CD4-positive, alpha-beta T cell treated with Interleukin-10 for 1 hour (primary cell): ENCODE results near the gene JUNB.
"Not testable (repeated sequence)": the region's sequence is repeated elsewhere in the genome, so short reads cannot be mapped to it uniquely, and the experiment has no call there.

Source experiments
- DNase-seq: peaks from one replicate; pipeline ENCODE4 v3.0.0-alpha.2; 2020

The JUNB gene

DNA sequence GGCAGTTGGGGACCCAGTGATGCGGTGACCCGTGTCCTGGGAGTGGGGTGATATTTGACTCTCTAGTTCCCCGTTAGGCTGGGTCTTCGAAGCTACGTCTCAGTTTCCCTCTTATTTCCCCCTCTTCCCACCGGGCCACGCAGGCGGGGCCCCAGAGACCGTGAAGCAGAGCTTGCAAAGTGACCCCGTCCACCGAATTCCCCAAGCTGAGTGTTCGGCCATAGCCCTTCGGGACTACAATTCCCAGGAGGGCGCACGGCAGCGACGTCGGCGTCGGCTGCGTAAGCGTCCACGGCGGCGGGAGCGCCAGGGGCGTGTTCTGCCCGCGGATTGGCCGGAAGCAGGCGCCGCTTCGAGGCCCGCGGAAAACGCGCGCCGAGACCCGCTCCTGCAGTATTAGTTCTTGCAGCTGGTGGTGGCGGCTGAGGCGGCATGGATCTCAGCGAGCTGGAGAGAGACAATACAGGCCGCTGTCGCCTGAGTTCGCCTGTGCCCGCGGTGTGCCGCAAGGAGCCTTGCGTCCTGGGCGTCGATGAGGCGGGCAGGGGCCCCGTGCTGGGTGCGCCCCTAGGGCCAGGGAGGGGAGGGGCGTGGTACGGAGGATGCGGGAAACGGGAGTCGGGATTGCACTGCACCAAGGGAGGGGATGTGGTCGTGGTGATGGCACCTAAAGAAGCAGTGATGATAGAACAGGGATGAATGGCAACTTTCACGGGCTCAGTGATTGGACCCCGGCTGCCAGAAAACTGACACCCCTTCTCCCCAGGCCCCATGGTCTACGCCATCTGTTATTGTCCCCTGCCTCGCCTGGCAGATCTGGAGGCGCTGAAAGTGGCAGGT lies 15.2 kb downstream of the JUNB start, which contains the start of gene RNASEH2A:
Gene RNASEH2A (plus strand): TSS at position 343 of the 840 bp plus-strand sequence. CDS start 90 bp downstream, at position 433.
- peak; percentile 88 for DNase-seq

DNA sequence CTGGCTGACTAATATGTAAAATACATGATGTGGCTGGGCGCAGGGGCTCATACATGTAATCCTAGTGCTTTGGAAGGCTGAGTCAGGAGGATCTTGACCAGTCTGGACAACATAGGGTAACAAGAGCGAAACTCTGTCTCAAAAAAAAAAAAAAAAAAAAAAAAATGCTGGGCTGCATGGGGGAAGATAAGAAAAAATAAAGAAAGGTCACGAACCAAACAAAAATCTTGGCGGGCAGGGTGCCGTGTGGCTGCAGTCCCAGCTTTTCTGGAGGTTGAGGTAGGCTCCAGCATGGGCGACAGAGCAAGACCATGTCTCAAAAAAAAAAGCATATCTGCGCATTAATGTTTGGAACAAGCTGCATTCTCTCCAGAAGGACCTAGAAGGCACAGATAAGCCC lies 23.8 kb downstream of the JUNB start:
- no peak for DNase-seq

DNA sequence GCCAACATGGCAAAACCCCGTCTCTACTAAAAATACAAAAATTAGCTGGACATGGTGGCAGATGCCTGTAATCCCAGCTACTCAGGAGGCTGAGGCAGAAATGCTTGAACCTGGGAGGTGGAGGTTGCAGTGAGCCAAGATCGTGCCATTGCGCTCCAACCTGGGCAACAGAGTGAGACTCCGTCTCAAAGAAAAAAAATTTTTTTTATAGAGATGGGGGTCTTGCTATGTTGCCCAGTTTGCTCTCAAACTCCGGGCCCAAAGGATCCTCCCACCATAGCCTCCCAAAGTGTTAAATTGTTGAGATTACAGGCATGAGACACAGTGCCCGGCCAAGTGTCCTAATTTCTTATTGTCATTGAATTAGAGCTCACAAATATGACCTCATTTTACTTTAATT lies 25.9 kb downstream of the JUNB start:
- not testable (repeated sequence) for DNase-seq

DNA sequence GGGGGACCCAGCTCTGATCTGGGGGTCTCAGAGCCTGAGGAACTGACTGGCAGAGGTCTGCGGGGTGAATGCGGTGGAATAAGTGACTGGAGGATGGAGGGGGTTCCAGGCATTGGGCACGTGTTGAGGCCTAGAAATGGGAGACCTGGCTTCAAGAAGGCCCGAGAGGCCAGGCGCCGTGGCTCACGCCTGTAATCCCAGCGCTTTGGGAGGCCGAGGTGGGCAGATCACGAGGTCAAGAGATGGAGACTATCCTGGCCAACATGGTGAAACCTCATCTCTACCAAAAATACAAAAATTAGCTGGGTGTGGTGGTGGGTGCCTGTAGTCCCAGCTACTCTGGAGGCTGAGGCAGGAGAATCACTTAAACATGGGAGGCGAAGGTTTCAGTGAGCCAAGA lies 26.5 kb downstream of the JUNB start:
- DNase-seq = not testable (repeated sequence)

DNA sequence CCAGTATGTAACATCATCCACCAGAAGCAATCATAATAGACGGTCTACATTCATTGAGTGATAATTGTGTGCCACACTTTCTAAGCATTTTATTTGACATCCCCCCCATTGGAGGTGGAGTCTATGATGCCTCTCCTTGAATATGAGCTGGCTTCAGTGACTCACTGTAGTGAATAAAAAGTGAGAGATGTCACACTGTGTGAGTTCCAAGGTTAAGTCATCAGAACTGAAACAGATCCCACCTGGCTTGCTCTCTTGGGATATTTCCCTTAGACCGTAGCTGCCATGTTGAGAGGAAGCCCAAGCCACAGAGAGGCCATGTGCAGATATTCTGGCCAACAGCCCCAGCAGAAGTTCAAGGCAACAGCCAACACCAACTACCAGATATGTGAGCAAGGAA lies 30.5 kb downstream of the JUNB start:
- DNase-seq = no peak

DNA sequence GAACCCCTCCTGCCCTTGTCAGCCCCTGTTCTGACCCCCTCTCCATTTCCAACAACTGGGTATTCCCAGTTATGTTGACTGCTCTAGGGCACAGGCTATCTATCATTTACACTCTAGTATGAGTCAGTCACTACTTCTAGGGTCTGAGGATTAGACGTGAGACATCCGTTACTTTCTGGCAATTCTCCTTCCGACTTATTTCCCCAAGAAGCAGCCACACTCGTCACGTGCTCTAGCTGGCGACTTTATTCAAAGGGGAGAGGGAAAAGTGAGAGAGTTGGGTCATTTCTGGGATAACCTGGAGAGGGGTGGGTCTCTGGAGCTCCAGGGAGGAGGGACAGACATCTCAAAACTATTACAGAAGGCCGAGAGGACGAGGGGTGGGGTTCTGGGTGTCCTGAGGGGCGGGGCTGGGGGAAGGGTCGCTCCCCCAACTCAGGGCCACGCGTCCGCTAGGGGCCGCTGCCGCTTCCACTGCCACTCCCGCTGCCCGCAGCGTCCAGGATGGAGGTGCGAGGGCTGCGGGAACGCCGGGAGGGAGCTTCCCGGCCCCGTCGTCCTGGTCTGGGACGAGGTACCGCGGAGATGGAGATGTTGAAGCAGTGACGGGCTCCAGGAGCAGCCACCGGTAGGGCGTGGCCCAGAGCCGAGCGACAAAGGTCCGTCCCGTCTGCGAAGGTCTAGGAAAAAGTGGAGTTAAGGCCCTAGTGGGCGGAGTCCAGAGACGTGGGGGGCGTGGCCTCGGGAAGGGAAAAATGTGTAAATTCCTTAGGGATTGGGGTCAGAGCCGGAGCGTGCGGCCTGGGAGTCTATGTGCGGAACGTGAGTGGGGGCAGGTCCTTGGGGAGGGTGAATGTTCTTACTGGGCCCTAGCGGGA lies 34.2 kb downstream of the JUNB start:
- no peak for DNase-seq

DNA sequence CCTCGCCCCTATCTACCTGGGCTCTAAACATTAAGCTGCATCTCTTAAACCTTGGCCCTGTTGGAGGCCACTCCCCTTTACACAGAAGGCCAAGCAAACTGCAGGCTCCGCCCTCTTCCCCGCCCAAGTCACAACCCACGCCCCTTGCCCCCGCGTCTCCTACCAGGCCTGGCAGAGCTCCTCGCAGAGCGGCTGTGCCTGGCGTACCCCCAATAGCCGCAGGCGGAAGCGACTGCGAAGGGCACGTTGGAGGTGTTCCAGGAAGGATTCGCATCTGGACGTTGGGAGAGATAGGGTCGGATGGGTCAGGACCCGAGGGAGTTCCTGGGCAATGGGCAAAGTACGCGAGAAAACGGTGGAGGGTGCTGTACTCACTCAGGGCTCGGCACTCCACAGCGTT lies 37.2 kb downstream of the JUNB start:
- no peak for DNase-seq

DNA sequence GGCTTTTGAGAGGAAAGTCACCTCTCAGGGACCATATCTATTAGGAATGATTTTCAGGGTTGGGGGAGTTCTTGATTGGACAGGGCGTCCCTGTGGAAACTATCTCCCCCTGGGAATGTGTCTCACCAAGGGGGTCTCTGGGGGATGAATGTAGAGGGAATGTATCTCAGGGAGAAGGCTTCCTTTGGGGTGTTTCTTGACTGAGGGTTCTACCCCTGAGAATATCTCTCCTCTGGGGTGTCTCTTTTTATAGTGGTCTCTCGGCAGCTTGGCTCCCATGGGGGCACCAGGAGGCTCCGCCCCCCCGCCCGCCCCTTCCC lies 42.1 kb downstream of the JUNB start:
- no peak for DNase-seq

DNA sequence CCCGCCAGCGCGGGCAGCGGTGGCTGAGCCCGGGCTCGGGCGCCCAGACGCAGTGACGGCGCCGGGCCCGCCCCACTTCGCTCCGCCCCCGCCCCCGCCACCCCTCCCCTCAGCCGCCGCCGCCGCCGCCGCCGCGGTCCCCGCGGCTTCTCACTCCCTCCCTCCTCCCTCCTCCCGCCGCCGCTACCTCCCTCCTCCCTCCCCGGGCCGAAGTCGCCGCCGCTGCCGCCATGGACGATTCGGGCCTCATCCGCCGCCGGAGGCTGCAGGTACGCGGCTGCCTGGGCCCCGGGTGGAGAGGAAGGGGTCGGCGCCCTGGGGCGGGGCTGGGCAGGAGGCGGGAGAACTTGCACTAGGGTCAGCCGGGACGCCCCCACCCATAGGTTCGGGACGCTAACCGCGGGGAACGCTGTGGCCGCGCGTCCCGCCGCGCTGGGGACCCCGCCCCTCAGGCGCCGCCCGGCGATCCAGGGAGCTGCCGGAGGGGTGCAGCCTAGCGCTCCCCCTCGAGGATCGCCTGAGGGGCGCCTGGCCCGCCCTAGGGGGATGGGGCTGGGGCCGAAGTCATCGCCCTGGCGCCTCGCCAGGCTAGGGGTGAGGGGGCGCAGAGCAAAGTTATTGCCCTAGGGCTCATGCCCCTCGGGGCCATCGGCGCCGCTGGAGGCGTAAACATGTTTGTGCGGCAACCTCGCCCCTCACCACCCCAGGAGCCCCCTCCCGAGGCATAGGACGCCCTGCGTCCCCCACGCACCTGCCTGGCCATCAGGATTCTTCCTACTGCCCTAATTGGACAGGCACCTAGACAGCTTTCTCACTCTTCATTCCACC lies 42.7 kb downstream of the JUNB start:
- DNase-seq = peak; percentile 63

DNA sequence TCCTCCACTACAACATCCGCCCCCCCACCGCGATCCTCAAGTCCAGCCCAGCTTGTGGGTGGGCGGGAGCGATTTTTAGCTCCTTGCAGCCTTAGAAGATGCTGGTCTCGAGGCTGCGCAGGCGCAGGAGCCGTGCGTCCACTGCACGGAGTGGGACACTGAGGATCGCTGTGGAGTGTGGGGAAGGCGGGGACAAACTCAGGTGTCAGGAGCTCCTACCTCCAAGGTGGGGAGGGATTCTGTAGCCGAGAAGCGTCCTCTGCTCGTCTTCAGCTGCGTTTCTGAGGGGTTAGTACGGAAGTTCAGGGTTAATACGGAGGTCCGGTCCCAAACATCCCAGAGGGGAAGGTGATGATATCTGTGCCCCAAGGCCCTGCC lies 43.3 kb downstream of the JUNB start, which contains the start of gene RTBDN:
Gene RTBDN (minus strand): TSS at position 14 of the 378 bp plus-strand sequence. CDS start 4,600 bp downstream, outside the sequence.
- no peak for DNase-seq

DNA sequence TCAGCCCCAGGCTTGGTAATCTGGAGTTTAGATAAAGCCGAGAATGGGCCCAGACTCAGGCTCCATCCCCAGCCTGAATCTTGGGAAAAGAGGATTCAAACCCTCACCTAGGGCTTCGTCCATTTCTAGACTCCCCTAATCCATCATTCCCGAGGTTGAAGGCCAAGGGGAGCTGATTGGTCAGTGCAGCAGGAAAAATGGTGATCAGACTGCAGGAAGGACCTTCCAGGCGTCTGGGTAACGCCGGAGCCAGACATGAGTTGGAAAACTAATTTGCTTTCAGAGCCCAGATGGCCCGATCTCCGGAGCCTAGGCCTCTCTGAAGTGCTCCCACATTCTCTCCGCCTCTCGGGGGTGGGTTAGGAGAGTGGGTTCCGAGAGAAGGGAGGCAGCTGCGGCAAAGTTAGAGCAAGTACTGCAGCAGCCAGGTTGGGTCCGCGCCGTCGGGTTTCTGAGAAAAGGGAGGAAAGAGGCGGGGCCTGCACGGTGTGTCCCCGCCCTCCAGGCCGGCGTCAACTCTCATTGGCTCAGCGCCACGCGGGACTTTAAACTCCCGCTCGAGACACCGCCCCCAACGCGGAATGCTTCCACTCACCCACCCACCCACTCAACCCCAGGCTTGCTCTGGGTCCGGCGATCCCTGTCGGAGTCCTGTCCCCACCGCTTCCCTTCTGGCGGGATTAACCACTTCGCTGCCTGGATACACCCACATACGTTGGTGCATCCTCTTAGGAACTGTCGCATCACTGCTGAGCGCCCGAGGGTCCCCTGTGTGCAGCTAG lies 43.9 kb downstream of the JUNB start:
- peak; percentile 37 for DNase-seq

DNA sequence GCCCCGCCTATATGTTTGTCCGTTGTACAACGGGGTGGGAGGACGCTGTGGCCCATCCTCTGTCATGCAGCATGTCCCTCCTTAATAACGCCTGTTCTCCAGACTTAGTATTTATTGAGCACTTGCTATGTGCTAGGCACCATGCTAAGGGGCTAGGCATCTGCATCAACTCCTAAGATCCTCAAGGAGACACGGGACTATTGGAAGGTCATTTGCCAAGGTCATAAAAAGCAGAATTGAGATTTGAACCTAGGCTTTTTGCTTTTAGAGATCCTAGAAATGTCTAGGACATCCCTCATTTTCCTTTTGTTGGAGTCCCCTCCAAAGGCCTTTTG lies 45.2 kb downstream of the JUNB start:
- no peak for DNase-seq

DNA sequence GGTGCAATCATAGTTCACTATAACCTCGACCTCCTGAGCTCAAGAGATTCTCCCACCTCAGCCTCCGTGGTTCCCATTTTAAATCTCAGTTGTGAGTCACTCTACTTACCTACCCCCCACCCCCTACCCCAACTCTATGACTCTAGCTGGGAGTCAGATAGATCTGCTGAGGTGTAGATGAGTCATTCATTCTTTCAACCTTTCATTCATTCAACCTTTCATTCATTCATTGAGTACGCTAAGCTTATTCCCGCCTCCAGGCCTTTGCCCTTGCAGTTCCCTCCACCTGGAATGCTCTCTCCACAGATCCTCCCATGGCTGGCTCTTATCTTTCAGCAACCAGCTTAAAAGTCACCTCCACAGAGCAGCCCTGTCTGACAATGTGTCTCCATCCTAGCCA lies 45.9 kb downstream of the JUNB start:
- DNase-seq = no peak

DNA sequence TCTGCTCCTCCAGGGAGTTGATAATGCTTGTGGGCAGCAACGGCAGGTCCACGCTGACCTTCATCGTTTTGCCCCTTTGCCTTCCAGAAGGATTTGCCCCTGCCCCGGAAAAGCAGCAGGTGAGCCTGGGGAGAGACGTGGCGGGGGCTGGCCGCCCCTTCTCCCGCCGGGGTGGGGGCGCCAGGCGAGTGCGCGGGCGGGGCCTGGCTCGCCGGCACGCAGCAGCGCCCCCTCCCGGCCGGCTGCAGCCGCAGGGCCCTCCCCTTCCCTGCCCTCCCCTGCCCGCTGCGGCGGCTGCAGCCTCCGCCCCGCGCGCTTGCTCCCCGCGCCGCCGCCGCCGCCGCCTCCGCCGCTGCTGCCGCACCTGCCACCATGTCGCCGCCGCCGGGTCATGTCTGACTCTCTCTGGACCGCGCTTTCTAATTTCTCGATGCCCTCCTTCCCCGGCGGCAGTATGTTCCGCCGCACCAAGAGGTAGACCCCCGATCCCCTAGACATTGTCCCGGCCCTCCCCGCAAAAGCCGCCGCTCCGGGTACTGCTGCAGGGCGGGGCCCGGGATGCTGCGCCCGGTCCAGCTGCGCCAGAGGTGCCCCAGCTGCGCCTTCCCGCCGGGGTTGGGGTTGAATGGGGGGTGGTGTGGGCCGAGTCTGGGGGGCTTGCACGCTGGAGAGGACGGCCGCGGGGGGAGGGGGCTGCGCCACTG lies 47.0 kb downstream of the JUNB start, which contains the start of gene MAST1:
Gene MAST1 (plus strand): TSS at position 334 of the 704 bp plus-strand sequence. CDS start 58 bp downstream, at position 392.
- DNase-seq = peak; percentile 52

DNA sequence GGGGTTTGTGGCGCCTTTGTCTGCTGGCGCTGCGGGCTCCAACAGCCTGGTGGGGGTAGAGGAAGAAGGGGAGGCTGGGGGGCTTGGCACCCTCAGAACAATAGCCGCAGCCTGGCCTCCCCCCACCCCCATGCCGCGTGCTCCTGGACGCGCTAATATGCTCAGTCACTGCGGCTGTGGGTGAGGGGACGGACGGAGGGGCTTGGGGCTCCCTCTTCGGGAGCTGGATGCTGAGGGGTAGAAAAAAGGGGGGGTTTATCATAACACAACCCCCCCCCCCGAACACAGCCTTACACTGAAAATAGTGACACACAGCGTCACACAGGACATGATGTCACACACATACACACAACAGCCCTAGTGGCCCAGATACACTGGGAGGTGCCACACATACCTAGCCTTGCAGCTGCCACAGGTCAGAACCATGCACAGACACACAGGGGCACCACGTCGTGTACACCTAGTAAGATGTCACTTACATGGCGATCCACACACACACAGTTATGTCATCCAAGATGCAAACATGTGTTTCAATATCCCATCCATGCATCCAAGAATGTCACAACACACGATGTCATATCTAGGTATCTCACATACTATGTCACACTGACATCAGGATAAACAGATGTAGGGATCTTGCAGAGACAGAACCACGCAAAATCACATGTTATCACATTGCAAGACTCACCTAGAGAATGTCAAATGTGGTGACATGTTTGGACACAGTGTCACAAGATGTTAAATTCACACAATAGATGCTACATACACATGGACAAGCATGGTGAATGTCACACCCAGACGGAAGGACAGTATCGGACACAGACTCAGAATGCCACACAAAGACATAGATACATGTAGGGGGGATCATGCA lies 47.8 kb downstream of the JUNB start:
- DNase-seq = peak; percentile 33

DNA sequence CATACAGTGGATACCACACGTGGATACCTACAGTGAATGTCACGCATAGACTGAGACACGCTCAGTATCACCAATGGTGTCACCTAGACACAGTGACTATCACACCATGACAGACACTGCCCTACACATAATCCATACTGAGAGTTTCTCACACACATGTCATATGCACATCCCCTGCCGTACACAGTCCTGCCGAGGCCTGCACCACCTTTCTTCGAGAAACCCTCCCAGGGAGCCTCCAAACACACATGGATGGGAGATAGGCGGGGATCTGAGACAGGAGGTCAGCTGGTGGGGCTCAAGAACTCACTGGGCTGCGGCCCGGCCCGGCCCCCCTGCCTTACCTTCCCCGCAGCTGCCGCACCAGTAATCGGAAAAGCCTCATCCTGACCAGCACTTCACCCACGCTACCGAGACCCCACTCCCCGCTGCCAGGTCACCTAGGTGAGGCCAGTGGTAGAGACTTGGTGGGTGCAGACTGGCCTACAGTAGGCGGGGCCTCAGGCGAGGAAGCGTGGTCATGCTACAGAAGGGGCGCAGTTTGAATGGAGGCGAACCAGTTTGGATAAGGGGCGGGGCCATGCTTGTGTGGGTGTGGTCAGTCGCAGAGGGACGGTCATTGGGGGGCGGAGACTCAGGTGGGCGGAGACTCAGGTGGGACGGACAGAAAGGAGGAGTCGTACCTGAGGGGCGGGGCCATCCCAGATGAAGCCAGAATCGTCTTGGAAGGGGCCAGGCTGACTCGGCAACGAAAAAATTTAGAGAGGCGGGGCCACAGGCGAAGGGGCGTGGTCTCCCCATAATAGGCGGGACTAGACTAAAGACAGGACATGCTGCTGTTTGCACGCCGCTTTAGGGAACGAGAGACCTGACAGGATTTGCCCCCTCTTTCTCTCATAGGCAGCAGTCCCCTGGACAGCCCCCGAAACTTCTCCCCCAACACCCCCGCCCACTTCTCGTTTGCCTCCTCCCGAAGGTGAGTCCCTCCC lies 49.1 kb downstream of the JUNB start:
- peak; percentile 48 for DNase-seq

DNA sequence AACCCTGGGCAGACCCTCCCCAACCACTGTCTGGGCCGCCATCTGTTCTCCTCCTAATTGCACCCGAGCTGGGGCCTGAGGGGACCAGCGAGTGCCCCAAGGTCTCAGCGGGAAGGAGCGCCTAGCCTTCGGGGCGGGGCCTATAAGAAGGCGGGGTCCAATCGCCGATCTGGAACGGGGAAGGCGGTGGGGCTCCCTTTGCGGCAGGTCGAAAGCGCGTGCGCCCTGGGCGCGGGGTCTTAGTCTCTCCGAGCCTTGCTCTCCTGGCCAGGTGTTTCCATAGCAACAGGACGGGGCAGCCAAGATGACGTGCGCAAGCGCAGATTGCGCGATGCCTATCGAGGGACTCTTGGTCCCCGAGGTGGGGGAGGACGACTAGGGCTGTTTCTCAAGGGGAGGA lies 49.8 kb downstream of the JUNB start:
- no peak for DNase-seq

DNA sequence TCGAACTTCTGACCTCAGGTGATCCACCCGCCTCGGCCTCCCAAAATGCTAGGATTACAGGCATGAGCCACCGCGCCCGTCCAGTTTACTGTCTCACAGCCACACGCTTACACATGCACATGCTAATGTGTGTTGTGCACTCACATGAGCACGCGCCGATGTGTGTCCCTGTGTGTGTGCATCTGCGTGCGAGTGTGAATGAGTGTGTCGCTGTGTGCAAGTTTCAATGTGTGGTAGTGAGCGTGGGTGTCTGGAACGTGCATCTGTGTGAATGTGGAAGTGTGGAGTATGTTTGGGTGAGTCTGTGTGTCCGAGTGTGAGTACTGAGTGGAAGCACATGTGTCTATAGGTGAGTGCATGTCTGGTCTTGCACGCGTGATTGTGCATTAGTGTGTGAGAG lies 51.2 kb downstream of the JUNB start:
- no peak for DNase-seq
